Duodenal mucosa (tissue), 2 donors: ENCODE results near the gene NDUFA8.

Experiments used
- H3K27ac ChIP-seq: one replicate; pipeline ENCODE4 v1.7.0; 2013; ENCODE audit warnings: low read depth, low read length
- H3K27me3 ChIP-seq, 2 donors: one replicate each; pipeline ENCODE4 v1.7.0; 2013; ENCODE audit warnings: low read length in 2 of 2, control low read depth in 1 of 2; ENCODE audit not compliant: insufficient read depth in 2 of 2, control insufficient read depth in 1 of 2
- H3K36me3 ChIP-seq, 2 donors: one replicate each; pipeline ENCODE4 v1.7.0; 2013; ENCODE audit warnings: low read length in 2 of 2, control low read depth in 1 of 2; ENCODE audit not compliant: insufficient read depth in 2 of 2, control insufficient read depth in 1 of 2
- H3K4me1 ChIP-seq, 2 donors: one replicate each; pipeline ENCODE4 v1.7.0; 2013; ENCODE audit warnings: low read length in 2 of 2, control low read depth in 1 of 2; ENCODE audit not compliant: insufficient read depth in 2 of 2, control insufficient read depth in 1 of 2
- H3K4me3 ChIP-seq, 2 donors: one replicate each; pipeline ENCODE4 v1.7.0; 2013; ENCODE audit warnings: low read length in 2 of 2, low read depth in 1 of 2
- H3K9ac ChIP-seq, 2 donors: one replicate each; pipeline ENCODE4 v1.7.0; 2013; ENCODE audit warnings: low read length in 2 of 2, low read depth in 1 of 2
- H3K9me3 ChIP-seq, 2 donors: one replicate each; pipeline ENCODE4 v1.7.0; 2013; ENCODE audit warnings: low read length in 2 of 2, control low read depth in 1 of 2; ENCODE audit not compliant: control insufficient read depth in 1 of 2

Gene NDUFA8

DNA sequence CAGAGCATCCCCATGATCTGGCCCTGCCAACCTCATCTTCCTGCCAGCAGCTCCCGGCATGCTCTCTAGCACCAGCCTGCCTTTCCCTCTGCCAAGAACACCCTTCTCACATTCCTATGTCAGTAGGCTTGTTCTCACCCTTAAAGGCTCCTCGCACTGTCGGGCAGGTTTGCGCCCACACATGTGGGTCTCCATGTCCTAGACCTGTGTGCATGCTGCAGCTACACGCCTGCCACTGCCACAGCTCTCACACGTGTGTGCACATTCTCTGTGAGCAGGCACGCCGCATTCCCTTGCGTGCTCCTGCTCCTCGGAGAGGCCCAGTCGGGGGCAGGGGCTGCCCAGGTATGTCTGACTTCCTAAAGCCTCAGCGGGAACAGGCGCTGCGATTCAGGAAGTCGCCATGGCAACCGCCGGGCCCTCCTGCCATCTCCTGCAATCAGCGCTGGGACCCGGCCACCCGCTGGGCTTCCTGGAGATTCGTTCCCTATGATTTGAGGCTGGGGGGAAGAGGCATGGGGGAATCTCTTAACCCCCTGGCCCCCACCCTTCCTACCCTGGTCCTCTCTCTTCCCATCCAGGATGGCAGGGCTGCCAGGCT lies 28.1 kb downstream of the NDUFA8 start:
- peaks cover 0 to 1% of the 10 kb centered on the region in 2 donors for H3K4me1 ChIP-seq

DNA sequence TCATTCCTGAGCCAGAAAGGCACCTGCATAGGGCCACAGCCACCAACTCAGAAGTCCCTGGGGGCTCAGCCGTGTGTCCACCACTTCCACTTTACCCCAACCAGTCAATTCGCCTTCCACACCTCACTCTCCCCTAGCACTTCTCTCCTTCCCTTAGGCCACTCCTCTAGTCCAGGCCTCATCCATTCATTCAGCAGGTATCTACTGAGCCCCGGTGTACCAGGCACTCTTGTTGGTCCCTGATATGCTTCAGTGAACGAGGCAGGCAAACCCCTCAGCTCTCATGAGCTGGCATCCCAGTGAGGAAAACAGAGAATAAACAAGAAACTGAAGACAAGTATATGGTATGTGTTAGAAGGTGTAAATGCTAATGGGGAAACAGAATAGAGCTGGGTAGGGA lies 28.7 kb downstream of the NDUFA8 start:
- Histone ChIP-seq H3K36me3 (no peaks in the 10 kb centered on the region), H3K4me3 (no peak overlapping the region), H3K4me1 (peaks cover 4 to 8% of the 10 kb centered on the region in 2 donors), H3K9ac (no peak overlapping the region), H3K27ac (no peak overlapping the region), H3K9me3 (no peaks in the 10 kb centered on the region), H3K27me3 (peaks cover 17 to 18% of the 10 kb centered on the region in 2 donors)

More for the DNA sequence above, 28.1 kb downstream of the NDUFA8 start:
- H3K4me3 ChIP-seq = no peak overlapping the region
- H3K9ac ChIP-seq = no peak overlapping the region
- H3K36me3 ChIP-seq = no peaks in the 10 kb centered on the region
- H3K27ac ChIP-seq = no peak overlapping the region
- H3K27me3 ChIP-seq = peaks cover 10 to 11% of the 10 kb centered on the region in 2 donors
- no peaks in the 10 kb centered on the region for H3K9me3 ChIP-seq

DNA sequence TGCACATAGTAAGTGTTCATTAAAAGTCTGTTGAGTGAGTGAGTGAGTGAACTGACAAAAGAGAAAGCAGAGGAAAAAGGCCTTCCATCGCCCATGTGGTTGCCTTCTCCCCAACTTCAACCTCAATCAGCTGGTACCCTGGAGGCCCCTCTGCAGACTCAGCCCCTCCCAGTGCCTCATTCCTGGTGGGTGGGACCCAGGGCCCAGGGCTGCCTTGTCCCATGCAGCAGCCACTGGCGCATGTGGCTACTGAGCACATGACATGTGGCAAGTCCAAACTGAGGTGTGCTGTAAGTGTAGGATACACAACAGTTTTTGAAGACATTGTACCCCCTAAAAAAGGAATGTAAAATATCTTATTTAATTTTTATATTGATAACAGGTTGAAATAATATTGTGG lies 29.6 kb downstream of the NDUFA8 start:
- Histone ChIP-seq H3K27ac (no peak overlapping the region), H3K27me3 (peaks cover 24% of the 10 kb centered on the region in 2 donors), H3K9me3 (no peaks in the 10 kb centered on the region), H3K36me3 (no peaks in the 10 kb centered on the region), H3K9ac (no peak overlapping the region), H3K4me1 (peaks cover 4 to 14% of the 10 kb centered on the region in 2 donors), H3K4me3 (no peak overlapping the region)

DNA sequence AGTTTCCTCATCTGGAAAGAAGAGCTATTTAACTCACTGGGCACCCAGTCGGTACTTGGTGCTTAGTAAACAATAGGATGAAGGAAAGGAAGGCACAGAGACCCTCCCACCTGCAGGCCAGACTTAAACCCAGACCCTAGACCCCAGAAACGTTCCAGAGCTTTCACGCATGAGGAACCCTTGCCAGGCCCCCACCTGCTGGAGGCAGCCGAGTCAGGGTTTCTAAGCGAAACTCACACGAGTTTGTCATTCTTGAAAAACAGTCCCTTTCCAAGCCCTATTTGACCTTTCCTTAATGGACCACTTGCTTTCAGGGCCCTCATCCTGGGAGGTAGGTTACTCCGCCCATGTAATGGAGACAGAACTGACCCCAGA lies 30.6 kb downstream of the NDUFA8 start:
- H3K4me1 ChIP-seq = peaks cover 4 to 14% of the 10 kb centered on the region in 2 donors
- no peak overlapping the region for H3K4me3 ChIP-seq
- H3K27ac ChIP-seq = no peak overlapping the region
- peaks cover 30 to 34% of the 10 kb centered on the region in 2 donors for H3K27me3 ChIP-seq
- no peaks in the 10 kb centered on the region for H3K36me3 ChIP-seq
- H3K9me3 ChIP-seq = no peaks in the 10 kb centered on the region
- no peak overlapping the region for H3K9ac ChIP-seq

DNA sequence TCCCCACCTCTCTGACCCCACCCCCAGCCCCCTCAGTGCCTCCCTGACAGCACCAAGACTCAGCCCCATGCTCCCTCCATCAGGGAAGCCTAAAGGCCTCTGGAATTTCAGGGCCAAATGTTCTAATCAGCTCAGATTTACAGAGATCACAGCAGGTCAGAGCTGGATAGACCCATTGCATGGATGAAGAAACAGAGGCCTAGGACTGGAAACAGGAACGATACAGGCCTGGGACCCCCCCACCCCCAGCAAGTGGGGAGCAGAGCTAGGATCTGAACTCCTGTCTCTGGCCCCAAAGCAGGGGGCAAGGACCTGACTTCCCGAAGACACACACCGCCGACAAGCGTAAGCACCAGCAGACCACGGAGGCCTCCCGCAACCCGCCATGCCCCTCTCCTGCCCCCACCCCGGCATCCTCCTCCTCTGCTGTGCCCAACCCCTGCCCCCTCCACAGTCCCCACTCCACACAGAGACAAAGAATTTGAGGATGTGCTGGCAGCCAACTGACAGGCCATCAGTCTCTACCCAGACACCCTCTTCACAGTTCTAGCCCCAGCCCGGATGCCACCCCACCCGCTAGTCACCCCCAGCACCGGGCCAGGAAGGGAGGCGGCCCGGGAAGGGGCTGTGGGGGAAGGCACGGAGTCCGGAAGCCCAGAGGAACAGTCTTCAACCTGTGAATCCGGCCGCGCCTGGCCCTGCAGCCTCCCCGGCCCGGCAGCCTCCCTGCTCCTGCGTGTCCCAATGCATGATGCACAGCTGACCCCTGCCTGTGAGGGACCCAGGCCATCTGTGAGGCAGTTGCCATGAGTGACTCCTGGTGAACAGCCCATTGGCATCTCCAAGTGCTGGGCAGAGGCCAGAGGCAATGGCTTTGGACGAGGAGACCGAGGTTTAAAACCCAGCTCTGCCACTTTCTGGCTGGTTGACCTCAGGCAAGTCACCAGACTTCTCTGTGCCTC lies 31.3 kb downstream of the NDUFA8 start:
- Histone ChIP-seq H3K4me1 (peaks cover 4 to 14% of the 10 kb centered on the region in 2 donors), H3K27me3 (peaks cover 30 to 34% of the 10 kb centered on the region in 2 donors), H3K27ac (no peak overlapping the region)

DNA sequence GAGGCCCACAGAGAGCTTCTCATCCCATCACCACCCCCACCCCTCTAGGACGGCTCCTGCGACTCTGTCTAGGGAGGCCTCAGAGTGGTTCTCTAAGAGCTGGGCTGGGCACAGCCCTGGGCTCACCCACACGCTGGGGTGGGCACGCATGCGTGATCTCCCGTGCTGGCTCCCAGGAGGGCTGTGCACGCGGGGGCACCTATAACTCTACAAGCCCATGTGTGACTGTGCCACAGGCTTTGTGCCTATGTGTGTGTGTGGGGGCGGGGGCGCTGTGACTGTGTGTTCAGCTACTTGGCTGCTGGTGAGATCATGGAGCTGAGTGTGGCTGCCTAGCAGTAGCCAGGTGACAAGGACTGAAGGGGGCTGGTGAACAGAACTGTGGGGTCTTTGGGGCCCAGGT lies 32.2 kb downstream of the NDUFA8 start:
- Histone ChIP-seq H3K27ac (no peak overlapping the region), H3K36me3 (no peaks in the 10 kb centered on the region), H3K9ac (no peak overlapping the region), H3K9me3 (no peaks in the 10 kb centered on the region), H3K4me1 (peaks cover 4 to 14% of the 10 kb centered on the region in 2 donors), H3K4me3 (no peak overlapping the region), H3K27me3 (peaks cover 30 to 34% of the 10 kb centered on the region in 2 donors)

More for the DNA sequence above, 31.3 kb downstream of the NDUFA8 start:
- H3K36me3 ChIP-seq = no peaks in the 10 kb centered on the region
- H3K4me3 ChIP-seq = no peak overlapping the region
- no peak overlapping the region for H3K9ac ChIP-seq
- no peaks in the 10 kb centered on the region for H3K9me3 ChIP-seq

DNA sequence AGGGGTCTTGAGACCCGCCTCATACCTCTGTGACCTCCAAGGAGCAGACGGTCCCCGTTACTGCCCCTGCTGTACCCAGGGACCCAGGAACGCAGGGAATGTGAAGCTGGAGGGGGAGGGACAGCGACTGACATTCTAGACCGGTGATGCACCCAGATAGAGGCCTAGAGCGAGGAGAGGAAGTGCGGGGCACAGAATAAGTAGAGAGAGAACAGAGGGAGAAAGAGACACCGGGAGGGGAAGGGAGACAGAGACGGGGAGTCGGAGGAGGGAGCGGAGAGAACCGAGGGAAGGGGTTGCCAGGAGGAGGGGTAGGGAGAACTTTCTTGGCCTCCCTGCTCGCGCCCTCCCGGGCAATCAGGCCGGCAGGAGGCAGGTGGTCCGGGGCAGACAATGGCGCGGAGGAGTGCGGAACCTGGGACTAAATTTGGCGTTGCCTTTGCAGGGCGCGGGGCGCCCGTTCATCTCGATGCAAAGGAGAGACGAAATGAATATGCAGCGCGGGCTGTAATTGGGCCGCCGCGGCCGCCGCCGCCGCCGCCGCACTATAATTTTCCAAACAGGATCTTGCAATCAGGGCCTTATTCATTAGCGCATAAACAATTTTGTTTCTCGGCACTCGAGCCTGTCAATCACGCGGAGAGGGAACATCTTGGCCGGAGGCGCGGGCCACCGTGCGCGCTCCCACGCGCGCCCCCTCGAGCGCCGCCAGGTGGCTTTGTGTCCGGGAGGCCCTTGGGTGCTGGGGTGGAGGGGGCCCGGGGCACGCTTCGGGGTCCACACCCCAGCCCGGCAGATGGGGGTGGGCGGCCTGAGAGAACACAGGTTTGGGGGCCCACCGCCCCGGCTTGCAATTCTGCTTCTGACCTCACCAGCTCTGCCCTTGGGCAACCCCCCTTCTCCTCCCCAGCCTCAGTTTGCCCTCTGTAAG lies 33.0 kb downstream of the NDUFA8 start:
- Histone ChIP-seq H3K27me3 (peaks cover 30 to 34% of the 10 kb centered on the region in 2 donors), H3K4me1 (peaks cover 4 to 14% of the 10 kb centered on the region in 2 donors), H3K27ac (no peak overlapping the region), H3K4me3 (peak overlapping the region; percentile 32 to 50), H3K9ac (no peak overlapping the region), H3K36me3 (no peaks in the 10 kb centered on the region), H3K9me3 (no peaks in the 10 kb centered on the region)

DNA sequence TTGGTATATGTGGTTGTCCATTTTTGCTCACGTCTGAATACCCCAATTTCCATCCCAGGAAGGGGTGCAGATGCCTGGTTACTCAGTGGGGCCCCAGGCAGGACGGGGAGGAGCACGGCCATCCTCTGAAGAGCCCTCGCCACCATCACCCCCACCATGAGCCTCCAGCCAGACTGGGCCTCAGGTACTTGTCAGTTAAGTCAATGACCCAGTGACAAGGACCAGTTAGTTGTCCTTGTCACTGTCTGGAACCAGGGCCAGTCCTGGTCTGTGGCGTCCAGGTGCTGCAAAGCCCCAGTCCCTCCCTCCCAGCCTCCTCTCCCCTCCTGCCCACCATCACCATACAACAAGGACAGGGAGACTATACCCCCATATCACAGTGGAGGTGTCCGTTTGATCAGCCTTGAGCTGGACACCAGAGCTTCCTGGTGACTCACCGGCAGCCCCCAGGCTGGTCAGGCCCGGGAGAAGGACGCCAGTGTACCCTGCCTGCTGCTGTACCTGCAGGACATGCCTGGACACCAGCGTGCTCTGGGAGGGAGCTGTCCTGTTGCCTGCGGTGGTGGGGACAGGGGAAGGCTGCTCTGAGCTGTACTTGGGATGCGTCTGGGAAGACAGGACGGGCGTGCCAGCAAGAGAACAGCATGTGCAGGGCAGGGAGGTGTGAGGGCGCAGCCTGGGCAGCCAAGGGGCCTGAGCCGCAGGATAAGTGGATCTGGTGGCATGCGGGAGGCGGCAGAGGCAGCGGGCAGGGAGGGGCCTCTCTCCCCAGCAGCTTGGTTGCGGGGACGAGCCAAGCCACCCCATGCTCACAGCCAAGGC lies 33.9 kb downstream of the NDUFA8 start:
- H3K9ac ChIP-seq = no peak overlapping the region
- H3K27me3 ChIP-seq = peaks cover 25 to 34% of the 10 kb centered on the region in 2 donors
- peak overlapping the region in 1 of 2 donors; percentile 32 for H3K4me3 ChIP-seq
- no peaks in the 10 kb centered on the region for H3K9me3 ChIP-seq
- H3K36me3 ChIP-seq = no peaks in the 10 kb centered on the region
- peaks cover 4 to 14% of the 10 kb centered on the region in 2 donors for H3K4me1 ChIP-seq
- no peak overlapping the region for H3K27ac ChIP-seq

DNA sequence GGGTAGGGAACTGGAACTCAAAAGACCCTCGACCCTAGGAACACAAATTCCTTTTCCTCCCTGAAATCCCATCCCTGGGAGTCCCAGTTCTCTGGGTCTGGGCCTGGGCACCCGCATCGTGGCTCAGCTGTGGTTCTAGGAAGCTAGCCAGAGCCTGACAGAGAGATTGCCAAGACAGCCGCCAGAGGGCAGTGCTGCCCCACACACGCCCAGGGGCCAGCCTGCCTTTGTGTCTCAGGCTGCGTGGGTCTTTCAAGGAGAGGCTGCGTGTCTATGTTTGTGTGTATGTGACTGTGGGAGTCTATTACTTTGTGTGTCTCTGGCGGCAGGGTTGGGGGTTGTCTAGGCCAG lies 34.4 kb downstream of the NDUFA8 start:
- no peak overlapping the region for H3K4me3 ChIP-seq
- H3K36me3 ChIP-seq = no peaks in the 10 kb centered on the region
- H3K4me1 ChIP-seq = peaks cover 4 to 14% of the 10 kb centered on the region in 2 donors
- H3K27me3 ChIP-seq = peaks cover 25 to 34% of the 10 kb centered on the region in 2 donors
- H3K27ac ChIP-seq = no peak overlapping the region
- no peak overlapping the region for H3K9ac ChIP-seq
- no peaks in the 10 kb centered on the region for H3K9me3 ChIP-seq
